HG03520 (cell line): ENCODE measurements around the gene NLRP7.
"Not testable (repeated sequence)": the region's sequence is repeated elsewhere in the genome, so short reads cannot be mapped to it uniquely, and the experiment has no call there.

Experiments used
- ATAC-seq: cut with Tn5 transposase; IDR thresholded peaks from one replicate; pipeline ENCODE4 v1.9.1; 2021; ENCODE audit warnings: mild to moderate bottlenecking, moderate library complexity; ENCODE audit not compliant: unreplicated experiment

Gene NLRP7

DNA sequence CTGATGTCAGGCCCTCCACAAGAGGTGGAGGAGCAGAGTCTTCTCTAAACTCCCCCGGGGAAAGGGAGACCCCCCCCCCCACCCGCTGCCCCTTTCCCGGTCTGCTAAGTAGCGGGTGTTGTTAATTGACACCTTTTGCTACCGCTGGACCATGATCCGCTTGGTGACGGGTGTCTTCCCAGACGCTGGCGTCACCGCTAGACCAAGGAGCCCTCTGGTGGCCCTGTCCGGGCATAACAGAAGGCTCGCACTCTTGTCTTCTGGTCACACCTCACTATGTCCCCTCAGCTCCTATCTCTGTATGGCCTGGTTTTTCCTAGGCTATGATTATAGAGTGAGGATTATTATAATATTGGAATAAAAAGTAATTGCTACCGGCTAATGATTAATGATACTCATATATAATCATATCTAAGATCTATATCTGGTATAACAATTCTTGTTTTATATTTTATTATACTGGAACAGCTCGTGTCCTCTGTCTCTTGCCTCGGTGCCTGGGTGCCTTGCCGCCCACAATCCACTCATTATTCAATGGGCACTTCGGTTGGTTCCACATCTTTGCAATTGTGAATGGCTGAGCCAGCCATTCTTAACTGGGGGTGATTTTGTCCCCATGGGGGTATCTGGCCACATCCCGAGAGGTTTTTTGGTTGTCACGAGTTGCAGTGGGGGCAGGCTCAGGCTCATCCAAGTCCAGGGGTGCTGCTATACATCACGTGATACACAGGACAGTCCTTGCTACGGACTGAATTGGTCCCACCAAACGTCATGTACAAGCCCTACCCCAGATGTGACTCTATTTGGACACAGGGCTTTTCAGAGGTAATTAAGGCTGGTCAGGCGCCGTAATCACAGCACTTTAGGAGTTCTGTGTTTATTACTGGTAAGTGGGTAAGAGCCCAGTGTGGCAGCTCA, 27.4 kb downstream of the NLRP7 start:
- not testable (repeated sequence) for ATAC-seq

DNA sequence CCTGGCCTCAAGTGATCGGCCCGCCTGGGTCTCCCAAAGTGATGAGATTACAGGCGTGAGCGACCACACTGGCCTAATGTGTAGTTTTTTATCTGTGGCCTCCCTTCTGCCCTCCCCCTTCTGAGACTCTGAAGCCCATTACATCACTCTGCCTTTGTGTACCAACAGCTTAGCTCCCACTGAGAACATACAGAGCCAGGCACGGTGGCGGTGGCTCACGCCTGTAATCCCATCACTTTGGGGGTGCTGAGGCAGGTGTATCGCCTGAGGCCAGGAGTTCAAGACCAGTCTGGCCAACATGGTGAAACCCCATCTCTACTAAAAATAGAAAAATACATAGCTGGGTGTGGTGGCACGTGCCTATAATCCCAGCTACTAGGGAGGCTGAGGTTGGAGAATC, 28.8 kb downstream of the NLRP7 start:
- no peak for ATAC-seq

DNA sequence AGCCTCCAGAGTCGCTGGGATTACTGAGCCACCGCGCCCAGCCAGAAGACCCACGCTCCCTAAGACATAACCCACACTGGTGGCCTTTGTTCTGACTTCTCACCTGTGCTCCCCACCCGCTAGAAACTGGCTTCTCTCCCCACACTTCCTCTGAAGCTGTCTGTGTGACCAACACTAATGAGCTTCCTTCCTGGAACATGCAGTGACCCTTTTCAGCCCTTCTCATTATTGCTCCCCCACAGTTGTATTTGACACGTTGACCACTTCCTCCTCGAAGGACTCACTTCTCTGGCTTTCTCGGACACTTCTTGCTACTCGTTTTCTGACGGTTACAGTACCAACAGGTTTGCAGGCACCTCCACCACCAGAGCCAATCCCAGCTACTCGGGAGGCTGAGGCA, 30.5 kb downstream of the NLRP7 start:
- ATAC-seq = no peak

DNA sequence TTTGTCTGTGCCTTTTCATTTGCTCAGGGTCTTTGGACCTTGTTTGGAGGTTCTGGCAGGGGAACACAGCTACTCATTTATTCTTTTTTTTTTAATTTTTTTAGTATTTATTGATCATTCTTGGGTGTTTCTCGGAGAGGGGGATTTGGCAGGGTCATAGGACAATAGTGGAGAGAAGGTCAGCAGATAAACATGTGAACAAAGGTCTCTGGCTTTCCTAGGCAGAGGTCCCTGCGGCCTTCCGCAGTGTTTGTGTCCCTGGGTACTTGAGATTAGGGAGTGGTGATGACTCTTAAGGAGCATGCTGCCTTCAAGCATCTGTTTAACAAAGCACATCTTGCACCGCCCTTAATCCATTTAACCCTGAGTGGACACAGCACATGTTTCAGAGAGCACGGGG, 39.4 kb downstream of the NLRP7 start:
- not testable (repeated sequence) for ATAC-seq

DNA sequence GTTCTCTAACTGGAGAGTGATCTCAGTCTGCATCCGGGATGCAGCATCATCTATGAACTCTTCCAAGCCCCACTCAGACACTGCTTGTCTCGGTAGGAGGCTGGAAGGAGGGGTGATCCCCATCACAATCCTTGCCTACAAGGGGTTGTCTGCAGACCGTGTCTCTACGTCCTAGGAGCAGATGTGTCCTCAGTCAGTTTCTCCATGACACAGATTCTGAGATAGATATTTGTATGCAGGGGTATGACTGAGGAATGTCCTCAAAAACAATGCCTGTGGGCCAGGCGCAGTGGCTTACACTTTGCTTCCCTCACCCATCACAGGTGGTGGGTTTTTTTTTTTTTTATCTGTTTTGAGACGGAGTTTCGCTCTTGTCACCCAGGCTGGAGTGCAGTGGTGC, 40.5 kb downstream of the NLRP7 start:
- no peak for ATAC-seq

DNA sequence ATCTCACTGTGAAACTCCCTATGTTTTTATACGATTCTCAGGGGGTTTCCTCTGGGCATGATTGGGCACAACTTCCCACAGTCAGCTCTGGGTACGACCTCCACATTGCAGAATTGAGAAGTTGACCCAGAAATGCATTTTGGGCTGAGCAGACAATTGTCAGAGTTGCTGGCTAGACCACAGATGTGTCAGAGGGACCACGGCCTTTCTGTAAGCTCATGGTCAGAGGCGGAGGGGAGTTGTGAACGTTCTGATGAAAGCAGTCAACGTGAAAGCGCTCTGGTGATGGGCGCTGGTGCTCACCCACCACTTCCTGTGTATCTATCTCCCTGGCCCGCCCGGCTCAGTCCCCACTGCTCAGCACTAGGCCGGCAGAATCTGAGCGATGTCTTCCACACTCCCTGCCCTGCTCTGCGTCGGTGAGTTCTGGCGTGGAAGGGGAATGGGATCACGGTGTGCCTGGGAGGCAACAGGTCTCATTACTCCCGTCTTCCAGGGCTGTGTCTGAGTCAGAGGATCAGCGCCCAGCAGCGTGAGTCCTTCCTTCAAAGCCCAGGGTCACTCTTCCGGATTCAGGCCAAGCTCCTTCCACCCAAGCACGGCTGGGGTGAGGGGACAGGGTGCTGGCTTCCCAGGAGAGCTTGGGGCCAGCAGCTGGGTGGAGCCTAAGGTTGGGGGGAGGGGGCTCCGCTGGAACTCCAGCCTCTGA, 41.4 kb downstream of the NLRP7 start, which contains the start of gene NCR1:
NCR1 (plus strand) TSS at position 346 of the 709 bp plus-strand sequence; CDS start at position 386, 40 bp downstream.
- no peak for ATAC-seq

DNA sequence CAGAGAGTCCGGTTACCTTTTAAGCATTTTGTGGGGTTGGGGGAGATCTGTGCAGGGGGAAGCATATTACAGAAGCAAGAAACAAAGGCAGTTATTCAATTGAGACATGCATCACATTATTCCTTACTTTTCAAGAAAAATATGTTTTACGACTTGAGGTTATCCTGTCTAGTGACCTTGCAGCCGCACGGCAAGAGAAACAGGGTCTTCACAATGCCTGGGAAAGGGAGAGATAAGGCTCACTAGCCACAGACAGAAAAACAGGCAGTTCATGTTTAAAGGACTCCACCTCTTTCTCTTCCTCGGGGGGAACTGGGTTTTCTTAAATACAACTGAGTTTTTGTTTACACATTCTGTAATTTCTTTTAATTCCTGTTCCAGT, 41.9 kb downstream of the NLRP7 start:
- ATAC-seq = no peak

DNA sequence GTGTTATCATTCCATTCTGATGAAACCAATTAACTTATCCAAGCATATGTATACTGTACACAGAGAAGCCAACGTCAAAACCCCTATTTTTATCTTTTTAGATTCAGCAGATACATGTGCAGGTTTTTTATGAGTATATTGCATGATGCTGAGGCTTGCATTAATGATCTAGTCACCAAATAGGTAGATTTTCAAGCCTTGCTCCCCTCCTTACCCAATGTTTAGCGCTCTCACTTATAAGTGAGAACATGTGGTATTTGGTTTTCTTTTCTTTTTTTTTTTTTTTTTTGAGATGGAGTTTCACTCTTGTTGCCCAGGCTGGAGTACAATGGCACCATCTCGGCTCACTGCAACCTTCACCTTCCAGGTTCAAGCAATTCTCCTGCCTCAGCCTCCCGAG, 43.1 kb downstream of the NLRP7 start:
- ATAC-seq = not testable (repeated sequence)

DNA sequence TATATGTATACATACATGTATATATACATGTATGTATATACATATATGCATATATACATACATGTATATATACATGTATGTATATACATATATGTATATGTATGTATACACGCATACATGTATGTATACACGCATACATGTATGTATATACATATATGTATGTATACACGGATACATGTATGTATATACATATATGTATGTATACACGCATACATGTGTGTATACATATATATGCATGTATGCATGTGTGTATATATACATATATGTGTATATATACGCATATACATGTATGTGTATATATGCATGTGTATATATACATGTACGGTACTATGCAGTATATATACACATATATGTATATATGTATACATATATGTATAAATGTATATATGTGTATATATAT, 44.0 kb downstream of the NLRP7 start:
- ATAC-seq = no peak

DNA sequence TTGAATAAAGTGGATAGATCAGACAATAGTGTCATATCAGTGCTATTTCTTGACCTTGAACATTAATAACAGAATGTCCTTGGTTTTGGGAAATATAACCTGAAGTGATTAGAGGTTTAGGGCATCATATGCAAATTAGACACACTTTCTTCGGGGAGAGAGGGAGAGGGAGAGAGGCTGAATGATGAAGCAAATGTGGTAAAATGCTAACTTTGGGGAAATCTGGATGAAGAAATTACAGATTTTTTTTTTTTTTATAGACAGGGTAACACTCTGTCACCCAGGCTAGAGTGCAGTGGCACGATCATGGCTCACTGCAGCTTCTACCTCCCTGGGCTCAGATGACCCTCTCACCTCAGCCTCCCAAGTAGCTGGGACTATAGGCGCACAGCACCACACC, 45.3 kb downstream of the NLRP7 start:
- ATAC-seq = no peak

DNA sequence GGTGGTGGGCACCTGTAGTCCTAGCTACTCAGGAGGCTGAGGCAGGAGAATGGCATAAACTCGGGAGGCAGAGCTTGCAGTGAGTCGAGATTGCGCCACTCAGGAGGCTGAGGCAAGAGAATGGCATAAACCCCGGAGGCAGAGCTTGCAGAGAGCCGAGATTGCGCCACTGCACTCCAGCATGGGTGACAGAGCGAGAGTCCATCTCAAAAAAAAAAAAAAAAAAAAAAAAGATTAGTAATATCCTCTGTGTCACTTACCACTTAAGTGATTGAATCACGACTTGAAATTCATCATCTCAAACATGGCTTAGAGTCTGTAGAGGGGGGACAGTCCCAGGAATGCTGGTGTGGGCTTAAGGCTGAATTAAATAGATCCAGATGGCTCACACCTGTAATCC, 46.2 kb downstream of the NLRP7 start:
- ATAC-seq = not testable (repeated sequence)

DNA sequence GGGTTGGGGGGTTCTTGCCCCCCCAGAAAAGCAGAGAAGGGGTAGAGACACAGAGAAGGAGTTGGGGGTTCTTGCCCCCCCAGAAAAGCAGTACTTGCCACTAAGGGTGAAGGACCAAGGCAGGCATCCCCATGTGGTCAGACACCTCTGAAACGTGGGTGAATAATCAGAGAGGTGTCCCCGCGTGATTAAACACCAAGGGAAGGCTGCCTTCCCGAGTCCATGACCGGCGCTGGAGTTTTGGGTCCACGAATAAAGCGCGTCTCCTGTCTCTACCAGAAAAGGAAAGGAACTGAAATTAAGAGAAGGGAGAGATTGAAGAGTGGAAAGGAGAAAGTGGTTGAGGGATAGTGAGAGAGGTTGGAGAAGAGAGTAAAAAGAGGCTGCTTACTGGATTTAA, 47.7 kb downstream of the NLRP7 start:
- ATAC-seq = not testable (repeated sequence)

DNA sequence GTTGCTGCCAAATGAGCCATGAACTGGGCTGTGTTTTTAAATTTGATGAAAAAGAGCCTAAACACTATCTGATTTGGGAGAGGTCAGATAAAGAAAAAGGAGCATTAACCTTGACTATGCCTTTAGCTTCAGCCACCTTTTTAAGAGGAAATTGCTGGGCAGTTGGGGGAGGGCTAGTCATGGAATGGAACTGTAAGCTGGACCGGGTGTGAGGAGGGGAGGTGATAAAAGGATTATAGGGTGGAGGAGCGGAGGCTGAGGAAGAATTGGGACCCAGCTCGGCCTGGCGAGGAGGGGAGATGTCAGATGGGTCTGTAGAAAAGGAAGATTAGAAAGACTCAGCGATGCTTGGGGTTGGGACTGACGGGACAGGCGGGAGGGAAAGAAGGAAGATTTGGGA, 48.6 kb downstream of the NLRP7 start:
- not testable (repeated sequence) for ATAC-seq

DNA sequence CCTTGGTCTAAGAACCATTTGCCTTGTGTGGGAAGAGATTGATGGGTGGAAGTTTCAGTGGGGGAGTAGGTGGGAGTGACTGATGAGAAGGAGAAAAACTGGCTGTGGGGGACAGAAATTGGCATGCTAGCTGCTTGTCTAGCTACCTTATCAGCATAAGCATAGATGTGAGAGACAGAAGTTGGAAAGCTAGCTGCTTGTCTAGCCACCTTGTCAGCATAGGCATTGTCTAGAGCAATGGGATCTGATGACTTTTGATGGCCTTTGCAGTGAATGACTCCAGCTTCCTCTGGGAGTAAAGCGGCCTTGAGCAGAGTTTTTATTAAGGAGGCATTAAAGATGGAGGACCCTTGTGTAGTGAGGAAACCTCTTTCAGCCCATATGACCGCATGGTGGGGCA, 51.3 kb downstream of the NLRP7 start:
- no peak for ATAC-seq

DNA sequence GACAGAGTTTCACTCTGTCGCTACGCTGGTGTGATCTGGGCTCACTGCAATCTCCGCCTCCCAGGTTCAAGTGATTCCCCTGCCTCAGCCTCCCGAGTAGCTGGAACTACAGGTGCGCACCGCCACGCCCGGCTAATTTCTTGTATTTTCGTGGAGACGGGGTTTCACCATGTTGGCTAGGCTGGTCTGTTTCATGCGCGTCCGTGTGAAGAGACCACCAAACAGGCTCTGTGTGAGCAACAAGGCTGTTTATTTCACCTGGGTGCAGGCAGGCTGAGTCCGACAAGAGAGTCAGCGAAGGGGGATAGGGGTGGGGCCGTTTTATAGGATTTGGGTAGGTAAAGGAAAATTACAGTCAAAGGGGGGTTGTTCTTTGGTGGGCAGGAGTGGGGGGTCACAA, 53.2 kb downstream of the NLRP7 start:
- not testable (repeated sequence) for ATAC-seq

DNA sequence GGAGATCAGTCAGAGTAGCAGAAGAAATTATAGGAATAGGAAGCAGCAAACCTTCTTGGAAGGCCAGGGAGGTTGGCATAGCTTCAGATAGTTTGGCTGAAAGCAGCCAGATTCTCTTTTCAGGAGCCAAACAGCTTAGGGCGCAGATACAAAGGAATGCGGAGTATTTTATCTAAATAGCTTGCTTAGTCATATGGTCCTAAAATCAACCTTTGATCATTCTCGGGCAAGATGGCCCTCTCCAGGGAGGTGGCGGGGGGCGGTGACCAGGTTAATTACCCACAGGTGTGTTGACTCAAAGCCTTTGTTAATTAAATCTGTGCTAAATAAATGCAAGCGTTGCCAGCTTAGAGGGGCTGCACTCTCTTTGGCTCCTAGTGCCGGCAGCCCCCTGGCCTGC, 53.9 kb downstream of the NLRP7 start:
- no peak for ATAC-seq

DNA sequence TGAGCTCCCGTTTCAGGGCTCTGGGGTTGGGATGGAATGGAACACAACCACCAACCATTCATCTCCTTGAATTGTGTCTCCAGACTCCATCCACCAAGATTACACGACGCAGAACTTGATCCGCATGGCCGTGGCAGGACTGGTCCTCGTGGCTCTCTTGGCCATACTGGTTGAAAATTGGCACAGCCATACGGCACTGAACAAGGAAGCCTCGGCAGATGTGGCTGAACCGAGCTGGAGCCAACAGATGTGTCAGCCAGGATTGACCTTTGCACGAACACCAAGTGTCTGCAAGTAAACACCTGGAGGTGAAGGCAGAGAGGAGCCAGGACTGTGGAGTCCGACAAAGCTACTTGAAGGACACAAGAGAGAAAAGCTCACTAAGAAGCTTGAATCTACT, 57.8 kb downstream of the NLRP7 start:
- ATAC-seq = no peak

DNA sequence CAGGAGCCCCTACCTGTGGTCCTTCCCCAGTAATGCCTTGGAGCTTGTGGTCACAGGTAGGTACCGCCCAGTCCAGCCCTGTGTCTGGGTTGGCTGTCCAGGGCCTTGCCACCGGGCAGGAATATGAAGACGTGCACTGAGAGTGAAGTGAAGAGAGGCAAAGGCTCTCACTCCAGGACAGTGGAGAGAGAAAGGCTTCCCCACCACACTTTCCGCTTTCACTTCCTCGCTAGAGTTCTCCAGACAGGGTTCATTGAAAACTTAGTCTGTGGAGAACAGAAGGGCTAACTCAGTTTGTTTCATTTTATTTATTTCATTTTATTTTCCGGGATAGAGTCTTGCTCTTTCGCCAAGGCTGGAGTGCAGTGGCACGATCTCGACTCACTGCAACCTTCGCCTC, 59.1 kb downstream of the NLRP7 start:
- no peak for ATAC-seq

DNA sequence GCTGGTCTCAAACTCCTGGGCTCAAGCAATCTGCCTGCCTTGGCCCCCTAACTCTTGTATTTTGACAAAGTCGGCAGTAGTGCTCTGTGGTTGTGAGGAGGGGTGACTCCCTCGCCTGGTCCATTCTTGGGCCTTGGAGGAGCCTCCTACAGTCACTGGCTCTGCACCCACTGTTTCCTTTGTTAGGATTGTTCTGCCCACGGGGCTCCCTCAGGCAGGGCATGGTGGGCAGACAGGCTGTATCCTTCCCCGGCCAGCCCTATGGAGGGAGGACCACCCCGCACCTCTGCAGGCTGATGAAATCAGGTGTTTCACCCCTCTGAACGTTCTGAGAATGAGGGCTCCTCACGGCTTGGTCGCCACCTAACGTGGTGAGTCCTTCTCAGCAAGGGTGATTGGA, 64.1 kb downstream of the NLRP7 start:
- no peak for ATAC-seq

DNA sequence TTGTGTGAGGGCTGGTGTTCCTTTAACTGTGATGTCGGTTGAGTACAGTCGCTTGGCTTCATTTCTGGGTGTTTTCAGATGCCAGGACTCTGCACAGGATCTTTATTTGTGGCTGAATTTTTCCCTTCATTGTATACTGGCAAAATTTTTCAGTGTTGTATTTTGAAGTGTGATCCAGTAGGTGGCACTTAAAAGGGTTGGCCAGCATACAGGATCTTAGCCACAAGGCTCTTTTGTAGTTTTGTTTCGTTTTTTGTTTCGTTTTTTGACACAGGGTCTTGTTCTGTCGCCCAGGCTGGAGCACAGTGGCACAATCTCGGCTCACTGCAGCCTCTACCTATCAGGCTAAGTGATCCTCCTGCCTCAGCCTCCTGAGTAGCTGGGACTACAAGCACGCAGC, 64.6 kb downstream of the NLRP7 start:
- no peak for ATAC-seq

DNA sequence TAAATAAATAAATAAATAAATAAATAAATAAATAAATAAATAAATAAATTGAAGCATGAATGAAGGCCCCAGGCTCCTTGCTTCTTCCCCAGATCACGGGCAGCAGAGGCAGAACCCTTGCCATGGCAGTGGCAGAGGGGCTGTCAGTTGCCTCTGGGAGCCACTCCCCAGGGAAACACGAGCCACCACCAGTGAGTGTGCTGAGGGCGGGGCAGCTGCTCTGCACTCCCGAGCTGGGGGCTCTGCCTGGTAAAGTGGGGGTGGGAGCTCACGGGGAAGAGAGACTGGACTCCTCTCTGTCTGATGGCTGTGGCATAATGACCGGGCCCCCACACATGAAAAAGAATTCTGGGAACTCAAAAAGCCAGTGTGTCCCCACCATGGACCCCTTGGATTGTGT, 65.4 kb downstream of the NLRP7 start:
- no peak for ATAC-seq

DNA sequence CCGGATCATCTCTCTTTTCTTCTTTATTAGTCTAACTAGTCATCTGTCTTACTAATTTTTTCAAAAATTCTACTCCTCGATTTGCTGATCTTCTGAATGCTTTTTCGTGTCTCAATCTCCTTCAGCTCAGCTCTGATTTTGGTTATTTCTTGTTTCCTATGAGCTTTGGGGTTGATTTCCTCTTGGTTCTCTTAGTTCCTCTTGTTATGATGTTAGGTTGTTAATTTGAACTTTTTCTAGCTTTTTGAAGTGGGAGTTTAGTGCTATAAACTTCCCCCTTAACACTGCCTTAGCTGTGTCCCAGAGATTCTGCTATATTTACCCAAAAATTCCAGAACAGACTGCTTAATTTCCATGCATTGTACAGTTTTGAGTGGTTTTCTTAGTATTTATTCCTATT, 69.9 kb downstream of the NLRP7 start:
- no peak for ATAC-seq
